GM21737 (cell line): ENCODE data around the gene MEI1.
"Not testable (repeated sequence)": the region's sequence is repeated elsewhere in the genome, so short reads cannot be mapped to it uniquely, and the experiment has no call there.

Experiments
- ATAC-seq: cut with Tn5 transposase; IDR thresholded peaks from one replicate; pipeline ENCODE4 v1.9.1; 2021; ENCODE audit warnings: mild to moderate bottlenecking, moderate library complexity; ENCODE audit not compliant: unreplicated experiment

MEI1 gene

DNA sequence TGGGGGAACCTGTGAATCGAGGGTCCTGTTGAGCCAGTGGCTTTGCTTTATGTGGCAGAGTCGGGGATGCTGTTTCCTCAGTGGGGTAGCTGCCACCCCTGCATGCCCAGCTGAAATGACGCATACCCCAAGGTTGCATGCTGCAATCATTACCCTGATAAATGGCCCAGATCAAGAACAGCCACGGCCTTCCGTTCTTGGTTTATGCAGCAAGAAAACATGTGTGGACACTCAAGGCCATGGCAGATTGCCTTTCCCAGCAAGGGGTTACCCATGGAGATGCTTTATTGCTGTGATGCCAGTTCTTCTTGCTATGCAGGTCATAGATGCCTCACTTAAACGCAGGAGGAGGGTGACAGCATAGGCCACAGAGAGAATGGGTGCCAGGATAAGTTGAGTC, 119.3 kb downstream of the MEI1 start:
- ATAC-seq, result no peak

DNA sequence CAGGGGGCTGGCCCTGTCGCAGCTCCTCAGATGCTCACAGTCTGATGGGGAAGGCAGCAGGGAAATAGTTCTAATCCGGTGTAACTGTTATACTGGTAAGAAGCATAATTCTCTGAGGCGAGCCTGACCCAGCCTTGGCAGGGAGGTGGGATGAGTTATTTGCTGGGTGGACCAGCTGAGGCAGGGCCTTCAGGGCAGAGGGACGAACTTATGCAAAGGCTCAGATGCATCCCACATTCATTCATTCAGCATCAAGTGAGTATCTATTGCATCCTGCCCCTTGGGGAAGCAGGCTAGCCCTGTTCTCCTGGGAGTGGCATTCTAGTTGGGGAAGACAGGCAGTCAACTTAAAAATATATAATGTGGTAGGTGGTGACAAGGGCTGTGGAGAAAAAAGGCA, 120.0 kb downstream of the MEI1 start:
- no peak for ATAC-seq

DNA sequence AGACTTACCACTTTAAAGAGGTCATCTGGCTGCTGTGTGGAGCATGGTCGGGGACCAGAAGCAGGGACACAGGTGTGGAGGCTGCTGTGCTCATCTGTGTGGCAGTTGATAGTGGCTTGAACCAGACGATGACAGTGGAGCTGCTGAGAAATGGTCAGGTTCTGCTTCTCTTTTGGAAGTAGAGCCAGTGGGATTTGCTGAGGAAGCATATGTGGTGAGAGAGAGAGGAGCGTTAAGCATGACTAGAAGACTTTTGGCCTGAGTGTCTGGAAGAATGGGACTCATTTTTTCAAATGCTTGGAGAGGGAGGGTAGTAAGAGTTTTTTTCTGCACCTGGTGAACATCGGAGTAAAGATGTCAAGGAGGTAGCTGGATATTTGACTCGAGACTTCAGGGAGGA, 121.1 kb downstream of the MEI1 start:
- no peak for ATAC-seq

DNA sequence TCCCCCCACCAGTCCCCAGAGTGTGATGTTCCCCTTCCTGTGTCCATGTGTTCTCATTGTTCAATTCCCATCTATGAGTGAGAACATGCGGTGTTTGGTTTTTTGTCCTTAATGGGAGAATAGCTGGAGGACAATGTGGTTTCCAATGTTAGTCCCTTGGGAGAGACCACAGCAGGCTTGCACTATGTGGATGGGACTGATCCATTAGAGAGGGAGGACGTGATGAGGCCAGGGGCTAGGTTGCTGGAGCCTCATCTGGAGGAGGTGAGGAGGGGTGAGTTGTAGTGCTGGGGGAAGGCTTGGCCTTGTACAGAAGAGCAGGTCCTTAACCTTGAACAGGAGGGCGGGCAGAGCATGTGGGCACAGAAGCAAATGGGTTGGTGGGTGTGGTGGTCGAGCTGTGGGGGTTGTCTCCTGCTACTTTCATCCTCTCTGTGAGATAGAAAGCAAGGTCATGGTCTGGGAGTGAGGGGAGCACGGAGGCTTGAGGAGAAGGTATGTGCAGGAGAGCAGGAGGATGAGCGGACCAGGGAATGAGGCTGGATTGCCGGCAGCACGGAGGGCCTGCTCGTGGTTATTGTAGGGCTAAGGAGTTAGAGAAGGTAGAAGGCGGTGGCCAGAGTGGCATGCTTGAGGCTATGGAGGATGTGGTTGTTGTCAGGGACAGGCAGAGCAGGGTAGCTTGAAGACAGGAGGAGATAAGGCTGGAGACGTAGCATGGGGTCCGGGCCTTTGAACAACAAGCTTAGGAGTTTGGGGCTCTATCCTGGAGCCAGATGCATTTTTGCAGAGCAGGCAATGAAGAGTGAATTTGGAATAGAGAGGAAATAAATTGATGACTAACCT, 122.4 kb downstream of the MEI1 start:
- no peak for ATAC-seq

DNA sequence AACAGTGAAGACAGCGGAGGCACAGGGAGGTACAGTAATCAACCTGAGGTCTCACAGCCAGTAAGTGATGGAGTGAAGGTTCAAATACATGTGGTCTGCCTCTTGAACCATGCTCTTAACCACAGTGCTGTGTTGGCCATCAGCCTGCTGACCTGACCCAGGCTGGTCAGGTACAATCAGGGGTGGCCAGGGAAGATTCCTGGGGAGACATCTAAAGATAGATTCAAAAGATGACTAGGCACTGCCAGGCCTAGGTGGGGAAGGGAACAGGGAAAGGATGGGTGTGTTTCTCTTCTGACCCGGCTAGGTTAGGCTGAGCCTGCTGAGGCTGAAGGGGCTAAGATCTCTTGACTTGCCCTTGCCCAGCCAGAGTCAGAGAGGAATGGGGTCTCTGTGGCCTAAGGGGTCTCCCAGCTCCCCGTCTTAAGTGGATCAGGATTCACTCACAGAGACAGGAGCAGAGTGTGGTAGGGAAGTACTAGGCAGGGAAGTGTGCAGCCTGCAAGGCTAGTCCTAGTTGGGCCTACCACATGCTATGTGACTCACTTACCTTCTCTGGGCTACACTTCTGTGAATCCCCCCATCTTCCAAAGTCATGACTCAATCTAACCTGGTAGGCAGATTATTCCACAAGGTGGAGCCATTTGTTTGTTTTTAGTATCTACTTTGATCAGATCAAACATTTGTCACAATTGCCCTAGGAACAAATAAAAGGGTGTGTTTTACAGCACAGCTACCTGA, 123.2 kb downstream of the MEI1 start:
- ATAC-seq, result no peak

DNA sequence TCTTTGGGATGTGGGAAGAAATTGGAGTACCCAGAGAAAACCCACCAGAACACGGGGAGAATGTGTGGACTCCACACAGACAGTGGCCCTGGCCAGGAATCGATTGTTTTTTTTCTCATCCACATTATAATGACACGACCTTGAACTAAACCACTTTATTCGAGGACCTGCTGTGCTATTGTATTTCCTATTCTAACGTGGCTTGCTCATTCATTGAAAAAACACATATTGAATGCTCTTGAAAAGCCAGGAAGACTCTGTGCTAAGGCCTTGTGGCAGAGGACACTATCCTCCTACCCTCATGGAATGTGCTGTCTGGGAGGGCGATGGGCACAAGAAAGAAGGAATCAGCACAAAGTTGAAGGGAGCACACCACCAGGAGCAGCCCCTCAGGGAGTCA, 124.5 kb downstream of the MEI1 start:
- ATAC-seq, result no peak

DNA sequence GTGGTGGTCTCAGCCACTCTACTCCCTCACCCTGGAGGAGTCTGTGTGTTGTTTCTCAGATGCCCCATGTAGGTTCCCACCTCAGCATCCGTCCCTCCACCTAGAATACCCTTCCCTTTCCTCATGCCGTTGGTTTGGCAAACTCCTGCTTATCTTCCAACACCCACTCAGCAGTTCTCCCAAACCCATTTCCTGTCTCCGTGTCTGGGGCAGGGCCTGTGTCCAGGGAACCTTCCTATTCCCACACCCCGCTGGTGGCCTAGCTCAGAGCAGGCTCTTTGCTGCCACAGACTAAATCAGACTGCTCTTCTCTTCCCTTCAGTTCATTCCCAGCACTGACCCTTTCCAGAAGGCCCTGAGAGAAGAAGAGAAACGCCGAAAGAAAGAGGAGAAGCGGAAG, 126.1 kb downstream of the MEI1 start:
- ATAC-seq, result no peak

DNA sequence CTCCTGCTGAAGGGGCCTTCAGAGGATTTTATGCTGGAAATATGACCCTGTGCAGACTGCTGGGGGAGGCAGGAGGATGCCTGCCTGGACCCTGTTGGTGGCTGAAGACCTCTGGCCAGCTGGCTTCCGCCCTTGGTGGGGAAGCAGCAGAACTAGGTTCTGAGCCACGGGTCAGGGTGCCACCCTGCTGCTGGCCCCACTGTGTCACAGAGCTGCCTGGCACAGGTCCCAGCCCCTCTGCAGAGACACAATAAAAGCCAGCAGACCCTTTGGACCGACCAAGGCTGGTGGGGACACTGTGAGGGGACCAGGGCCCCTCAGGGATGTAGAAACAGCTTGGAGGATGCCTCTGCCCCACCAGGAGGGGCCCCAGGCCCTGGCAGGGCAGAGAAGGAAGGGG, 126.7 kb downstream of the MEI1 start:
- ATAC-seq, result no peak

DNA sequence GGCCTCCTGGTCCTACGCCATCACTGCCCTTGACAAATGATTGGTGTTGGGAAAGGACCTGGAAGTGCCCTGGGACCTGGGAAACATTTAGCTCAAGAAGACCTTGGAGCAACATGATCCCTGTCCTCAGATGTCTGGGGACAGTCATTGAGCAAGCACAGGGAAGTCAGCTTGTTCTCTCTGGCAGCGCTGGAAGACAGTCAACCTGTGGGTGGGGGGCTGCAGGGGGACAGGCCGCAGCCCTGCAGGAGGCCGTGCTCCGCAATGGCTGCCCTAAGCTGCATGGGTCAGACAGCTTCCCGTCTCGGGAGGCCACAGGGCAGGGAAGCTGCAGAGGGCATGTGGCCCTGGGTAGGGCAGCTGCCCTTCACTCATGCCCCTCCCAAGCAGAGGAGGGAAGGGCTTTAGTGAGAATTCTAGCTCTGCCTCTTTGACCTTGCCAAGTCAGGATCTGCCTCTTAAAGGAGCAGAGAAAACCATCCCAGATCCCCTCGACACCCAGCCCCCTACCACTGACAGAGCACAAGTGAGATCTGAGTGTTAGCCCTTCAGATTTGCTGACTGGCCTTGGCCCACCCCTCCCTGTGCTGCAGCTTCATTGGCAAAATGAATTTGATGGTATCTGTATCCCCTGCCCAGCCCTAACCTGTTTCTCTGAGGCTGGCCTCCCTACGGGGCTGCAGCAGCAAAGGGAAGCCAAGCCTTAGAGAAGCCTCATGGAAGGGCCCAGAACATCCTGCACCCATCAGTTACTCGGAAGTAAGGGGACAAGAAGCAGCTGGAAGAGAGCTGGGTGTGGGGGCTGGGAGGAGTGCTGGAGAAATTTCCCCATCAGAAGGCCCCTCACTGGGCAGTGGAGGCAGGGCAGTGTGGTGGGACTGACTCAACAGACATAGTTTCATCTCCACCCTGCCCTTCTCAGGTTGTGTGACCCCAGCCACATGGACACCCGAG, 127.4 kb downstream of the MEI1 start:
- ATAC-seq, result no peak

DNA sequence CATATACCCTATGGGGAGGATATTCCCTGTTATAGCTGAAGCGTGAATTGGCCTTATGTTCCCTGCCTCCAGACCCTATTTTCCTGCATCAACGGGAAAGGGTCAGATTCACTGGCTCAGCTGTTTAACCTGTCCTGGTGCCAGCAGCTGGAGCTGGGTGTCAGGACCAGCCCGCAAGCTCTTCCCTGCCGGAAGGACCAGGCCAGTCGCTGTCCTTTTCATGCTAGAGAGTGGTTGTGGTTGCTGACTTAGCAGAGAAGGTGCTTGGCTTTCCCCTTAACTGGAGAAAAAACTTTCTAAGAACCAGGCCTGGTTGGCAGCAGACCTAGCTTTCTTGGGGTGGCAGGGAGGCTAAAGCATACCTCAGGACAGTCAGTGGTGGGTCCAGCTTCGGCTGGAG, 128.4 kb downstream of the MEI1 start:
- ATAC-seq, result no peak

DNA sequence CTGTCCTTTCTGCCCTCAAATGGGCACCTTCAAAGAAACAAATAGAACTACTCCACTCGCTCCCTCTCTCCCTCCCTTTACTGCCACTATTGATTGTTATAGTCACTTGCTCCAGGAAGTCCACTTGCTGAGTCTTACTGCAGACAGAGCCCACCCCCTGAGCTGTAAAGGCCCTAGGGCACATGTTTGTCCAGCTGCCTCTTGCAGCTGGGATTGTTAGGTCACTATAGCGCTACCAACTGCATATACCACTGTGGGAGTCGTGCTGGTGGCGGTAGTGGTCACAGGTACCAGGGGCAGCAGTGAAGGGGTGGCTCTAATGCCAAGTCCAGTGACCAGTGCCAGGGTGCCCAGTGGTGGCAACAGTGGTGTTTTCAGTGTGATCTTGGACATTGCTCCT, 129.2 kb downstream of the MEI1 start:
- no peak for ATAC-seq

DNA sequence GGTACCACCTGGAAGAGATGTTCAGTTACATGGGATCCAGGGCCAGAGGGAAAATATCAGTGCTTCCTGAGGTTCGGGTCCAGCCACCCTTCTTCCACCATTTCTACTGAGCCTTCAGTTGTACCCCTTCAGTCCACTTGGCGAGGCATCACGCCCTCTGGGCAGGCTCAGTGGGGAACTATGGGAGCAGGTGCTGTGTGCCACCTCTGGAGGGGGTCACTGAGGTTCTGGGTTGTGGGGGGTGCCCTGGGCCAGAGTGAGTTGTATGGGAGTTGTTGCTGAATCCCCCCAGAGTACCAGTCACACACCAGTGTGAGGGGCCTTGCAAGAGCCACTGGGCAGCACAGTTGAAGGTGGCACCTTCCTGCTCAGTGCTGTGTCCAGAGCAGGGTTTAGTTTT, 130.9 kb downstream of the MEI1 start:
- no peak for ATAC-seq

DNA sequence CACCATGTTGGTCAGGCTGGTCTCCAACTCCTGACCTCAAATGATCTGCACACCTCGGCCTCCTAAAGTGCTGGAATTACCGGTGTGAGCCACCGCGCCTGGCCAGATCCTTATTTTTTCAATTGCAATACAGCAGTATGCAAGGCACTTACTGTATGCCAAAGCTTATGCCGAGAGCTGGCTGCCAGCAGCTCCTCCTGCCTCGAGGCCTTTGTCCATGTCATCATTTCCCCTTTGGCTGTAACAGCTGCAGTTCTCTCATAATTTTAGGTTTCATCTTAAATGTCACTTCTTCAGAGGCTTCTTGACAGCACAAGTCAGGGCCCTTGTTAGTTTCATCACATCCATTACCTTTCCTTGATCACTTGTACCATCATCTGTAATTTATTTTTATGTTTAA, 132.1 kb downstream of the MEI1 start:
- ATAC-seq, result no peak

DNA sequence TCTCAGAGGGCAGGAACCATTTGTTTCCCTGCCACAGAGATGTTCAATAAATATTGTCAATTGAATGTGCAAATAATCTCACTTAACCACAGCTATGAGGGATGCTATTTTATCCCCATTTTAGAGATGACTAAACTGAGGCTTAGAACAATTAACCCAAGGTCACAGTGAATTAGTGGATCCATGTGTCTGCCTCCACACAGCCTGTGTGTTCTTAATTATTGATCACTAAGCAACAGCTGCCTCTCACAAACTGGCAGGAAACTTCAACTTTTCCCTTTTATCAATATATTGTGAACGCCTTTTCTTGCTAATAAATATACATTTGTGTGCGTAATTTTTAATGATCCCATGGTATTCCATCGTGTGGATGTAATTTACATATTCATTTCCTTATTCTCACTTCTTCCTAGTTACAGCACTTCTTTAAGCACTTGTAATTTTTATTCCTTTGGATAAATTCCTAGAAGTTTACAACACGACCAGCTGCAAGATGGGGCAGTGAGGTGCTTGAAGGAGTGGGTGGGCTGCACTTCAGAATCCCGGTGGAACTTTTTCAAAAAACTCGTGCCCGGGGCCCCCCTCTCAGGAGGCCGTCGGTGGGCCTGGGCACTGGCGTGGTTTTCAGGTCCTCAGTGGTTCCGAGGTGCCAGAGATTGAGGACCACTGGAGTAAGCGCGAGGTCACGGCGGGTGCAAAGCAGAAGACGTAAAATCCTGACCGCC, 132.7 kb downstream of the MEI1 start:
- ATAC-seq, result no peak

DNA sequence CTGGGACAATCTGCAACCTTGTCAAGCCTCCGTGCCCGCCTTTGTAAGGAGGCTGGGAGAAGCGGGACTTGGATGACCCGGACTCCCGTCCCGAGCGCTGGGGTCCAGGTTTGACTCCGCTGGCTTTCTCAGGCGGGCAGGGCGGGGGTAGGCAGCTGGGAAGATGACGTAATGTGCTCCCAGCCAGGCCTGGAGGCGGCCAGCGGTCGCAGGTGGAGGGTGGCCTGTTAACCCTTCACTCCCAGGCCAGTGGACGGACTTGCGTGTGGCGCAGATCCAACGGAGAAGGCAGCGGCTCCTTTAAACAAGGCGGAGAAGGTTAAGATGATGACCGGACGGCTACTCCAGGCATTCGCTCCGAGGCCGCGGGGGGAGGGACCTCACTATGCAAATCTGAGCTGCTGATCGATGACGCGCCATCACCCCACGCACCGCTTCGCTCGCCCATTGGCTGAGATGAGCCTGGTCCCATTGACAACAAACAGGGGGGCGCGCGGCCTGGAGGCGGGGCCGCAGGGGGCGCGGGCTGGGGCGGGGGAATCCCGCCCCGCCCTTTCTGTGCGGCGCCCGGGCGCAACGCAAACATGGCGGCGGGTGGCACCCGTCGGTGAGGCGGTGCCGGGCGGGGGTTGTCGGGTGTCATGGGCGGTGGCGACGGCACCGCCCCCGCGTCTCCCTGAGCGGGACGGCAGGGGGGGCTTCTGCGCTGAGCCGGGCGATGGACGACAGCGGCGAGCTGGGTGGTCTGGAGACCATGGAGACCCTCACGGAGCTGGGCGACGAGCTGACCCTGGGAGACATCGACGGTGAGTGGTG, 133.5 kb downstream of the MEI1 start, which contains the start of gene SREBF2:
Gene SREBF2, plus strand, starts transcription at position 553 of the 816 bp plus-strand sequence. Its CDS starts 166 bp downstream, at position 719.
- ATAC-seq, result peak; percentile 80

DNA sequence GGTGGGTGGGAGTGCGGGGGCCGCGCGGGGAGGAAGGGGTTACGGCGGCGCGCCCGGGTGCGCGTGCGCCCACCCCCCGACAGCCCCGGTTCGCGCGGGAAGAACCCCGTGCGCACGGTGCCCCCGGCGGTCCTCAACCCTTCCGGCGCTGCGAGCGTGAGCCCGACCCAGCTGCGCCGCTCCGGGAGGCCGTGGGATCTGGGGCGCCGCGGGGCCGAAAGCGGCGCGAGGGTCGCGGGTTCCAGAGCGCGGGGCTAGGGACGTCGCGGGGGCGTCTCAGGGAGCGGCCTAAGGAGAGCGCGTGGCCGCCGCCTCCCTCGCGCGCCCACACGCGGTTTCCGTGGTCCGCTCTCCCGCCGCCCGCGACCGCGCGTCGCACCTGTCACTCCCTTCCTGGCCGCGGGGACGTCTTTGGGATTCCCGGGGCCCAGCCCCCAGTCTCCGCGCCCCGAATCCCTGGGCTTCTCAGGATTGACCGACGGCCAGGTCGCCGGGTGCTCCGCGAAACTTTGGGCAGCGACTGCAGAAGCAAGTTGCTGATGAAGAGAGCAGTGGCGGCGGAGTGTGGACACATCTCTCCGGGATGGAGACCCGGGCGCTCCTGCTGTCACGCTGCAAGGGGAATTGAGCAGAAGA, 134.2 kb downstream of the MEI1 start:
- peak; percentile 13 for ATAC-seq

DNA sequence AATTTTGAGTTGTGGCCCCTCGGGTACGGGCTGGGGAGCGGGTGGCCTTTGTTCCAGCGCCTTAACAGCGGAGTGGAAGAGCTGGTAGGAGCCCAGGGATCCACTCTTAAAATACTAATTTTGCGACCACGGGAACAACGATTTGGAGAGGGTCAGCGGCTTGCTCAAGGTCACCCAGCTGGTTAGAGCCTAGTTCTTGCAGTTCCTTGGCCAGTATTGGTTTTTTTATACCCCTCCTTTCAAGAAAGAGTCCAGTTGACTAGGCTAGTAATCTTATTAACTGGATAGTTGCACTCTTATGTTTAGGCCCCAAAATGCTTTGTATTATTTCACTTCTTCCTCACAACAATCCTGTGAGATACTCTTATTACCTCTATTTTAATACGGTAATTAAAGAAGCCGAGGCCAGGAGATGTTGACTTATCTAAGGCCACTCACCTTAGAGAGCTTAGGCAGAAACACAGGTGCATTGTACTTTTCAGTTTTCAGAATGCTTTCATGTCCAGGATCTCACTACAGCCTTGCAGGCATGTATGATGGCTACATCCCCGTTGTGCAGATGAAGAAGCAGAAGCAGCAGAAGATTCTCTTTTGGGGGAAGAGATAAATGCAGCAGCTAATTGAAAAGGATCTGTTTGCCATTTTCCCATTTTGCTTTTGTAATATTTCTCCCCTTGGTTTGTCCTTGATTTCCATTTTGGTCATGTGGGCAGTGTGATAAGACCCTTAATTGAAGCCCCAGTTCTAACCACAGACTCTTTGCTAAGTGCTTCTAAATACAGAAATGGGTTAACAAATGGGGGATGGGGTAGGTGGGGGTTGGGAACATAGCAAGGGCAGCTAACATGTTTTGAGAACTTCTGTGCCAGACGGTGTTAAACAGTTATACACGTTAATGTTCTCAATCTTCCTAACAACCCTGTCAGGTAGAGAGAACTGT, 135.0 kb downstream of the MEI1 start:
- no peak for ATAC-seq

DNA sequence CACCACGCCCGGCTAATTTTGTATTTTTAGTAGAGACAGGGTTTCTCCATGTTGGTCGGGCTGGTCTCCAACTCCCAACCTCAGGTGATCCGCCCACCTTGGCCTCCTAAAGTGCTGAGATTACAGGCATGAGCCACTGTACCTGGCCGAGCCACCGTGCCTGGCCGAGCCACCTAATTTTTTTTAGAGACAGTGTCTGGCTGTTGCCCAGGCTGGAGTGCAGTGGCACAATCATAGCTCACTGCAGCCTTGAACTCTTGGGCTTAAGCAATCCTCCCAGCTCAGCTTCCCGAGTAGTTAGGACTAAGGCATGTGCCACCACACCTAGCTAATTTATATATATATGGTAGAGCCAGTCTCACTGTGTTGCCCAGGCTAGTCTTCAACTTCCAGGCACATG, 136.2 kb downstream of the MEI1 start:
- ATAC-seq, result not testable (repeated sequence)
